ENCODE data around the gene MORF4L1.

- TF ChIP-seq CTCF (IDR thresholded peaks at IDR 0.05) (no peak), POLR2A (IDR thresholded peaks at IDR 0.05) (no peak)
These were observed 22.3 kb upstream of the MORF4L1 start for GRCh38 chr15:78850352-78850751.

Measured in uterus (tissue), 2 donors.